Endothelial cell of umbilical vein (primary cell): Measurements from ENCODE around the gene RNF151. TPM values are rescaled to one million over a fixed set of nuclear protein-coding genes. Genes with fewer than 3 reads are reported as not detected.

Experiments
- BruUV-seq: library from RNA; stranded (reverse); fragments of 400-500 nt; replicated peaks from 2 replicates; lab custom pipeline; 2021; lab: Mats Ljungman, UMichigan
- CTCF ChIA-PET: fragments of 300-600, 350-600 bp; sonication (Branson Sonifier 250); formaldehyde crosslinking; loops from one replicate; lab custom pipeline; 2021; ENCODE audit warnings: antibody characterized with exemption, inconsistent platforms; lab: Charles Lee
- POLR2A ChIA-PET: fragments of 300-600, 350-600 bp; sonication (Branson Sonifier 250); formaldehyde crosslinking; loops from one replicate; lab custom pipeline; 2021; ENCODE audit warnings: antibody characterized with exemption, inconsistent platforms; lab: Charles Lee
- DNase-seq: peaks from one replicate; pipeline ENCODE4 v3.0.0-alpha.2; 2011; ENCODE audit warnings: low read depth, low spot score
- FAIRE-seq: peaks from 2 replicates; lab custom pipeline; 2011; peaks lifted over from hg19 to GRCh38; lab: Jason Lieb, UNC
- H2AFZ ChIP-seq: 2 replicates; pipeline ENCODE4 v1.6.0; 2012; ENCODE audit warnings: low read depth, low read length, control low read depth, inconsistent platforms
- H3K27ac ChIP-seq: 2 replicates; pipeline ENCODE4 v1.5.1; 2011; ENCODE audit warnings: low read depth, mild to moderate bottlenecking, control low read depth, low read length, moderate library complexity; ENCODE audit not compliant: insufficient read depth
- H3K27me3 ChIP-seq, 2 experiments: 2 replicates each; pipeline versions ENCODE4 v1.6.0 to v1.6.1; 2011; ENCODE audit warnings: low read length in 2 of 2, mixed read lengths in 1 of 2; ENCODE audit not compliant: control insufficient read depth in 2 of 2, insufficient read depth in 2 of 2
- H3K36me3 ChIP-seq, 2 experiments: 2 replicates in 1 of 2; 3 replicates in 1 of 2; pipeline ENCODE4 v1.5.1; 2011; ENCODE audit warnings: low read length in 2 of 2, mild to moderate bottlenecking in 1 of 2, moderate library complexity in 1 of 2; ENCODE audit not compliant: control insufficient read depth in 2 of 2, insufficient read depth in 2 of 2; ENCODE audit errors: extremely low read depth in 1 of 2
- H3K4me1 ChIP-seq: 3 replicates; pipeline ENCODE4 v1.5.1; 2011; ENCODE audit warnings: mild to moderate bottlenecking, low read length; ENCODE audit not compliant: control insufficient read depth, insufficient read depth; ENCODE audit errors: extremely low read depth
- H3K4me2 ChIP-seq: 2 replicates; pipeline ENCODE4 v1.6.1; 2011; ENCODE audit warnings: low read length, control low read depth, mixed read lengths; ENCODE audit not compliant: insufficient read depth
- H3K4me3 ChIP-seq, 3 experiments: fragments of 200-600 bp in 1 of 3; sonication (generic), shearing (Covaris generic) in 1 of 3; replicated peaks in 1 of 3; 2 replicates each; pipeline ENCODE4 v1.5.1; 2011 to 2016; ENCODE audit warnings: control low read depth in 3 of 3, low read length in 3 of 3, mild to moderate bottlenecking in 2 of 3, inconsistent platforms in 1 of 3, low read depth in 1 of 3, moderate library complexity in 1 of 3; ENCODE audit not compliant: insufficient read depth in 1 of 3
- H3K79me2 ChIP-seq: 2 replicates; pipeline ENCODE4 v1.6.0; 2012; ENCODE audit warnings: low read length, inconsistent platforms; ENCODE audit not compliant: control insufficient read depth, insufficient read depth
- H3K9ac ChIP-seq: replicated peaks from 2 replicates; pipeline ENCODE3; 2011; ENCODE audit warnings: low read length, control low read depth; ENCODE audit not compliant: insufficient read depth; ENCODE audit errors: extremely low read depth
- H3K9me1 ChIP-seq: replicated peaks from 3 replicates; pipeline ENCODE4 v1.6.0; 2011; ENCODE audit warnings: mild to moderate bottlenecking, low read length; ENCODE audit not compliant: control insufficient read depth, insufficient read depth; ENCODE audit errors: extremely low read depth
- H3K9me3 ChIP-seq: replicated peaks from 2 replicates; pipeline ENCODE4 v1.5.1; 2012; ENCODE audit warnings: low read length, inconsistent platforms; ENCODE audit not compliant: control insufficient read depth, insufficient read depth
- H4K20me1 ChIP-seq: replicated peaks from 2 replicates; pipeline ENCODE3; 2011; ENCODE audit warnings: mild to moderate bottlenecking, low read length; ENCODE audit not compliant: control insufficient read depth, insufficient read depth; ENCODE audit errors: extremely low read depth
- CTCF ChIP-seq, 2 donors: IDR thresholded peaks; 1 replicate in 1 of 2; 2 replicates in 1 of 2; pipeline ENCODE4 v1.5.1; 2011; ENCODE audit warnings: low read length in 2 of 2, mild to moderate bottlenecking in 2 of 2, moderate library complexity in 2 of 2, control low read depth in 1 of 2, inconsistent platforms in 1 of 2, low read depth in 1 of 2; ENCODE audit not compliant: insufficient read depth in 1 of 2; ENCODE audit errors: extremely low read depth in 1 of 2
- EZH2 ChIP-seq: IDR thresholded peaks from 2 replicates; pipeline ENCODE4 v1.6.1; 2012; ENCODE audit warnings: borderline replicate concordance, low read depth, mild to moderate bottlenecking, moderate library complexity, low read length, inconsistent platforms; ENCODE audit not compliant: severe bottlenecking
- FOS ChIP-seq: IDR thresholded peaks from 2 replicates; pipeline ENCODE4 v1.6.1; 2011; ENCODE audit warnings: mild to moderate bottlenecking, low read length, moderate library complexity, borderline replicate concordance; ENCODE audit not compliant: insufficient read depth
- GATA2 ChIP-seq: IDR thresholded peaks from 2 replicates; pipeline ENCODE4 v1.7.0; 2011; ENCODE audit warnings: low read depth, mild to moderate bottlenecking, moderate library complexity, mixed read lengths, low read length; ENCODE audit not compliant: insufficient read length, insufficient read depth
- JUN ChIP-seq: IDR thresholded peaks from 2 replicates; pipeline ENCODE4 v1.6.1; 2011; ENCODE audit warnings: borderline replicate concordance, low read depth; ENCODE audit not compliant: insufficient read length, insufficient read depth
- MAX ChIP-seq: IDR thresholded peaks from 2 replicates; pipeline ENCODE4 v1.6.1; 2011; ENCODE audit not compliant: insufficient read depth, insufficient read length
- MYC ChIP-seq: IDR thresholded peaks from one replicate; pipeline ENCODE4 v1.6.1; 2011; ENCODE audit warnings: mild to moderate bottlenecking, low read depth, low read length
- POLR2A ChIP-seq: IDR thresholded peaks from 2 replicates; pipeline ENCODE4 v1.6.1; 2012; ENCODE audit warnings: low read depth, mild to moderate bottlenecking, control low read depth, low read length
- POLR2AphosphoS5 ChIP-seq: IDR thresholded peaks from 2 replicates; pipeline ENCODE4 v1.6.1; 2012; ENCODE audit warnings: low read depth, mild to moderate bottlenecking, control low read depth, low read length, moderate library complexity; ENCODE audit not compliant: insufficient read depth
- dilution Hi-C: fragments of 300-500 bp; cut with MboI; formaldehyde crosslinking; loops from one replicate; pipeline ENCODE4 v1.15.0; 2019; ENCODE audit warnings: low sequenced_read_pairs; ENCODE audit not compliant: extremely low pct_ligation_motif_present
- intact Hi-C: fragments of 100-400 bp; cut with micrococcal nuclease; formaldehyde crosslinking; loops from one replicate; pipeline ENCODE4 v1.10.0; 2022
- polyA plus RNA-seq, 4 experiments: library from polyadenylated mRNA; depleted of rRNA in 3 of 4; stranded (reverse) in 3 of 4; unstranded in 1 of 4; fragments of >200 nt; gene quantifications; 2 replicates each; pipeline versions ENCODE4 v1.2.1 to v1.2.3, GENCODE V29; 2011 to 2012; ENCODE audit warnings: missing spikeins in 1 of 4
- total RNA-seq: library from RNA; stranded (reverse); gene quantifications from 2 replicates; pipeline ENCODE4 v1.2.3, GENCODE V29; 2021

RNF151 gene
- total and polyA plus RNA-seq, 2 donors (not counting 3 experiments of a cell fraction or from before 2014, with no cell fraction given), result not detected

- Histone ChIP-seq H3K9me1 (no peaks in the 10 kb centered on the region), H3K36me3 (peaks cover 0 to 41% of the 10 kb centered on the region in 2 experiments), H3K9ac (no peak overlapping the region), H3K4me3 (no peak overlapping the region), H3K79me2 (peaks cover 64% of the 10 kb centered on the region), H2AFZ (no peak overlapping the region), H3K4me1 (peaks cover 42% of the 10 kb centered on the region), H3K27me3 (no peaks in the 10 kb centered on the region), H4K20me1 (no peaks in the 10 kb centered on the region), H3K4me2 (no peak overlapping the region), H3K27ac (no peak overlapping the region), H3K9me3 (no peaks in the 10 kb centered on the region)
- intact Hi-C loops (no loop called here), dilution Hi-C loops (no loop called here)
- DNase-seq (peak; percentile 73), FAIRE-seq (peak; percentile 91)
- CTCF ChIA-PET, result interaction anchor here (0.6 to 4.0 kb wide), 26 partner anchors 9 to 247 kb away, joined by 3 to 85 read pairs (median 5); partner anchors contain the start of genes ECI1, GFER, NPW and NTHL1
- BruUV-seq, result no TSS peak
- POLR2A ChIA-PET, result interaction anchor here (1.9 kb wide), 1 partner anchor 151 kb away, joined by 21 read pairs; the partner anchor contains the start of gene TRAF7
- TF ChIP-seq CTCF (IDR thresholded peaks at IDR 0.05; ENCODE audit: extremely low read depth in 1 of 2, insufficient read depth in 1 of 2, low read depth in 1 of 2, low read length in 2 of 2) (peak; percentile 97 to 99), MYC (no peak), MAX (peak; percentile 25), GATA2 (no peak), POLR2AphosphoS5 (peak; percentile 41), POLR2A (no peak), EZH2 (no peak), FOS (no peak), JUN (no peak)
These were observed 37.4 kb downstream of the RNF151 start for GRCh38 chr16:2003827-2004641.
